Fibroblast of gingiva (primary cell): ENCODE results near the gene PSMD3.

Experiments used
- DNase-seq: peaks from one replicate; pipeline ENCODE4 v3.0.0-alpha.2; 2011; ENCODE audit warnings: low read depth

The PSMD3 gene

GRCh38 chr17:40022961-40023541, 42.4 kb downstream of the PSMD3 start:
- no peak for DNase-seq

GRCh38 chr17:40023590-40024292, 43.1 kb downstream of the PSMD3 start:
- no peak for DNase-seq

- DNase-seq, result no peak
Observed at GRCh38 chr17:40024901-40025300, 44.3 kb downstream of the PSMD3 start.

- no peak for DNase-seq
Observed at GRCh38 chr17:40025559-40025958, 45.0 kb downstream of the PSMD3 start.

- no peak for DNase-seq
Observed at GRCh38 chr17:40025991-40026815, 45.6 kb downstream of the PSMD3 start.

- peak; percentile 61 for DNase-seq
Observed at GRCh38 chr17:40026816-40027613, 46.4 kb downstream of the PSMD3 start.

- DNase-seq, result no peak
Observed at GRCh38 chr17:40027614-40028012, 47.0 kb downstream of the PSMD3 start.

- no peak for DNase-seq
Observed at GRCh38 chr17:40028595-40028994, 48.0 kb downstream of the PSMD3 start.

- no peak for DNase-seq
Observed at GRCh38 chr17:40031706-40032105, 51.1 kb downstream of the PSMD3 start.

GRCh38 chr17:40032322-40033320, 52.0 kb downstream of the PSMD3 start:
- DNase-seq, result no peak

GRCh38 chr17:40033339-40033738, 52.7 kb downstream of the PSMD3 start:
- no peak for DNase-seq

GRCh38 chr17:40034426-40035161, 54.0 kb downstream of the PSMD3 start:
- DNase-seq, result no peak

- DNase-seq, result peak; percentile 63
Observed at GRCh38 chr17:40035162-40035559, 54.6 kb downstream of the PSMD3 start.

- peak; percentile 89 for DNase-seq
Observed at GRCh38 chr17:40038882-40039513, 58.4 kb downstream of the PSMD3 start.

- DNase-seq, result no peak
Observed at GRCh38 chr17:40041196-40041595, 60.6 kb downstream of the PSMD3 start.
